HG02852 (cell line): ENCODE results near the gene ZNF736.
"Not testable (repeated sequence)": the region's sequence is repeated elsewhere in the genome, so short reads cannot be mapped to it uniquely, and the experiment has no call there.

Source experiments
- ATAC-seq: cut with Tn5 transposase; IDR thresholded peaks from one replicate; pipeline ENCODE4 v1.9.1; 2021; ENCODE audit warnings: mild to moderate bottlenecking, moderate library complexity; ENCODE audit not compliant: unreplicated experiment

ZNF736 gene

GRCh38 chr7:64313740-64314491 is at the start of gene ZNF736:
Gene ZNF736, plus strand, starts transcription at chr7:64313961. Its CDS starts 190 bp downstream, at chr7:64314151.
- peak; percentile 100 for ATAC-seq

GRCh38 chr7:64266341-64266919 is 47.3 kb upstream of the ZNF736 start:
- ATAC-seq: no peak

GRCh38 chr7:64277630-64278029 is 36.1 kb upstream of the ZNF736 start:
- ATAC-seq: no peak

GRCh38 chr7:64294701-64295420 is 18.9 kb upstream of the ZNF736 start:
- ATAC-seq: no peak

GRCh38 chr7:64297418-64297817 is 16.3 kb upstream of the ZNF736 start:
- ATAC-seq: not testable (repeated sequence)

GRCh38 chr7:64300641-64301405 is 12.9 kb upstream of the ZNF736 start:
- no peak for ATAC-seq

- ATAC-seq: peak; percentile 98
These were observed 6.3 kb upstream of the ZNF736 start for GRCh38 chr7:64307254-64308015.

GRCh38 chr7:64308016-64308270 is 5.8 kb upstream of the ZNF736 start:
- no peak for ATAC-seq

GRCh38 chr7:64310426-64310825 is 3.3 kb upstream of the ZNF736 start:
- no peak for ATAC-seq

GRCh38 chr7:64312826-64313225 is 935 bp upstream of the ZNF736 start:
- no peak for ATAC-seq

- no peak for ATAC-seq
These were observed 805 bp downstream of the ZNF736 start for GRCh38 chr7:64314566-64314965.

- not testable (repeated sequence) for ATAC-seq
These were observed 2.4 kb downstream of the ZNF736 start for GRCh38 chr7:64316031-64316742.

GRCh38 chr7:64320547-64321513 is 7.1 kb downstream of the ZNF736 start:
- ATAC-seq: peak; percentile 63

- ATAC-seq: not testable (repeated sequence)
These were observed 10.4 kb downstream of the ZNF736 start for GRCh38 chr7:64324166-64324565.

GRCh38 chr7:64348713-64349210 is 35.0 kb downstream of the ZNF736 start:
- ATAC-seq: not testable (repeated sequence)

- ATAC-seq: no peak
These were observed 45.8 kb downstream of the ZNF736 start for GRCh38 chr7:64359543-64359942.

- no peak for ATAC-seq
These were observed 57.4 kb downstream of the ZNF736 start for GRCh38 chr7:64371116-64371515.

- no peak for ATAC-seq
These were observed 59.3 kb downstream of the ZNF736 start for GRCh38 chr7:64373017-64373416.

- ATAC-seq: no peak
These were observed 86.6 kb downstream of the ZNF736 start for GRCh38 chr7:64400401-64400800.
